Muscle layer of colon (tissue), 2 donors: ENCODE data around the gene SLC7A6.

Source experiments
- H3K27ac ChIP-seq: one replicate; pipeline ENCODE4 v1.7.0; 2013; ENCODE audit warnings: low read depth, mild to moderate bottlenecking, low read length, moderate library complexity
- H3K27me3 ChIP-seq, 2 donors: one replicate each; pipeline ENCODE4 v1.7.0; 2013; ENCODE audit warnings: low read length in 2 of 2, mild to moderate bottlenecking in 2 of 2; ENCODE audit not compliant: insufficient read depth in 2 of 2, control insufficient read depth in 1 of 2
- H3K36me3 ChIP-seq: one replicate; pipeline ENCODE4 v1.7.0; 2013; ENCODE audit warnings: mild to moderate bottlenecking, low read length; ENCODE audit not compliant: insufficient read depth
- H3K4me1 ChIP-seq: one replicate; pipeline ENCODE4 v1.7.0; 2013; ENCODE audit warnings: mild to moderate bottlenecking, low read length; ENCODE audit not compliant: insufficient read depth
- H3K4me3 ChIP-seq, 2 donors: one replicate each; pipeline ENCODE4 v1.7.0; 2013; ENCODE audit warnings: low read length in 2 of 2, low read depth in 1 of 2, mild to moderate bottlenecking in 1 of 2, moderate library complexity in 1 of 2
- H3K9ac ChIP-seq: one replicate; pipeline ENCODE4 v1.7.0; 2013; ENCODE audit warnings: low read length
- H3K9me3 ChIP-seq: one replicate; pipeline ENCODE4 v1.7.0; 2013; ENCODE audit warnings: mild to moderate bottlenecking, low read length
- donor health status: abdominal sarcoma.
- donor health status: Adenocarcinoma of cecum.

The SLC7A6 gene

GRCh38 chr16:68264128-68265077, at the start of gene SLC7A6:
Gene SLC7A6 (plus strand): TSS chr16:68264526. CDS start chr16:68274727, 10,201 bp downstream.
- Histone ChIP-seq H3K27me3 (no peaks in the 10 kb centered on the region), H3K36me3 (peaks cover 17% of the 10 kb centered on the region), H3K4me1 (peaks cover 31% of the 10 kb centered on the region), H3K27ac (peak within 1 kb of the TSS; percentile 88), H3K9ac (peak within 1 kb of the TSS; percentile 79), H3K9me3 (no peaks in the 10 kb centered on the region), H3K4me3 (peak within 1 kb of the TSS; percentile 72 to 82)

DNA sequence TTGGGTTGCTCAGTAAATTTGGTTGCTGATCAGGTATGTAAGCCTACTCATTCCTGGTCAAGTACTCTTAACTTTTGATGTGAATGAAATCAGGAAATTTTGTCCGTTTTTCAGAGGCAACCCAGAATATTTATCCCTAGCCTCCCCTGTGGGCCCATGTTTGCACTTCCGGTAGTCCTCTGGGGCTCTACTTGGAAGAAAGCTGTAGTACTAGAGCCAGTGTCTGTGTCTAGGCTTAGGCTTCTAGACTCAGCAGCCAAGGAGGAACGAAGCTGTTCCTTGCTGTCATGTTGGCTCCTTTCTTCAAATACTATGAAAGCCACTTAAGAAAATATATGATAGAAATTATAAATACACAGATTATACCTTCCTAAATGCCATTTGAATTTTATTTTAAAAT, 49.6 kb upstream of the SLC7A6 start:
- Histone ChIP-seq H3K27me3 (no peaks in the 10 kb centered on the region), H3K9ac (no peak overlapping the region), H3K4me1 (no peaks in the 10 kb centered on the region), H3K36me3 (no peaks in the 10 kb centered on the region), H3K4me3 (no peak overlapping the region), H3K27ac (no peak overlapping the region), H3K9me3 (no peaks in the 10 kb centered on the region)

GRCh38 chr16:68215302-68215701, 49.0 kb upstream of the SLC7A6 start:
- Histone ChIP-seq H3K9me3 (no peaks in the 10 kb centered on the region), H3K4me1 (no peaks in the 10 kb centered on the region), H3K27ac (no peak overlapping the region), H3K9ac (no peak overlapping the region), H3K27me3 (no peaks in the 10 kb centered on the region), H3K36me3 (no peaks in the 10 kb centered on the region), H3K4me3 (no peak overlapping the region)

GRCh38 chr16:68216240-68216639, 48.1 kb upstream of the SLC7A6 start:
- H3K4me3 ChIP-seq = no peak overlapping the region
- no peaks in the 10 kb centered on the region for H3K27me3 ChIP-seq
- H3K27ac ChIP-seq = no peak overlapping the region
- no peaks in the 10 kb centered on the region for H3K4me1 ChIP-seq
- no peak overlapping the region for H3K9ac ChIP-seq
- H3K36me3 ChIP-seq = no peaks in the 10 kb centered on the region
- H3K9me3 ChIP-seq = no peaks in the 10 kb centered on the region

DNA sequence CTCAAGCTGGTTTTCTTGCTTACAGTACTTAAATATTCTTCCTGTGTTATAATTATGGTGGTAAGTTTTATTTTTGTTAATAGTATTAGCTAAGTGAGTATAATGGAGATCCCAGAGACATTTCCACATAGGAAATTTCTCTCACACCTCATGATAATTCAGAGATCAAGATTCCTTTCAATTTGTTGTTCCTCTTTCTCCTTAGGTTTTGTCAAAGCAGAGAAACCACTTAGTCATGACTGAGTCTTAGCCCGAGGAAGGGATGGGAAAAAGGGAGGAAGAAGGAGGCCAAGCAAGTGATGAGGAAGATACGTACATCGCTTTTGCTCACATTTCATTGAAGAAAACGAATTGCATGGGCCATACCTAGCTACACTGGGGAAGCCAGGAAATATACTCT, 46.8 kb upstream of the SLC7A6 start:
- Histone ChIP-seq H3K4me1 (no peaks in the 10 kb centered on the region), H3K9me3 (no peaks in the 10 kb centered on the region), H3K27ac (no peak overlapping the region), H3K27me3 (no peaks in the 10 kb centered on the region), H3K36me3 (no peaks in the 10 kb centered on the region), H3K4me3 (no peak overlapping the region), H3K9ac (no peak overlapping the region)

DNA sequence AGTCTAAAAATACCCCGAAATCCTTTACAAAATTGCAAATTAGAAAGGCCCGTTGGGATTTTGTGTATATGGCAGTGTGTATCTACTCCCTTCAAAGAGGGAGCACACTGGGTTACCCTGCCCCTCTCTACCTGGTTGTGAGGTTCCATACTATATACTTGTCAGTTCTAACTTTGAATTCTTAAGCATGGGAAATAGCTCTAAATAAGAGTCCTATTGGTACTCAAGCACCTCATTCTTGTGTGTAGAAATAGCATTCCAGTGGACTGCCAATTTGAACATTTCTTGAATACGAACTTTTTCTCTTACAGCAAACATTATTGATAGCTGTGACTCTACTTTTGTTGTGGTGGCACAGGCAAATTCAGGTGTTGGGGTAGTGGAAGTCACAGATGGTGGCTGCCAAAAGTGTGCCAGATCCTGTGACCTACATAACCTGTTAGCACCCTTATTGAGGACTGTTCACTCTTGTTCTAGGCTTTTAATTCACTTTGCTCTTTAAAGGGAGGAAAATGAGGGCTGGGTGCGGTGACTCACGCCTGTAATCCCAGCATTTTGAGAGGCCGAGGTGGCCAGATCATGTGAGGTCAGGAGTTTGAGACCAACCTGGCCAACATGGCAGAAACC, 44.5 kb upstream of the SLC7A6 start:
- Histone ChIP-seq H3K4me3 (no peak overlapping the region), H3K27me3 (no peaks in the 10 kb centered on the region), H3K9me3 (no peaks in the 10 kb centered on the region), H3K36me3 (no peaks in the 10 kb centered on the region), H3K9ac (no peak overlapping the region), H3K4me1 (no peaks in the 10 kb centered on the region), H3K27ac (no peak overlapping the region)

DNA sequence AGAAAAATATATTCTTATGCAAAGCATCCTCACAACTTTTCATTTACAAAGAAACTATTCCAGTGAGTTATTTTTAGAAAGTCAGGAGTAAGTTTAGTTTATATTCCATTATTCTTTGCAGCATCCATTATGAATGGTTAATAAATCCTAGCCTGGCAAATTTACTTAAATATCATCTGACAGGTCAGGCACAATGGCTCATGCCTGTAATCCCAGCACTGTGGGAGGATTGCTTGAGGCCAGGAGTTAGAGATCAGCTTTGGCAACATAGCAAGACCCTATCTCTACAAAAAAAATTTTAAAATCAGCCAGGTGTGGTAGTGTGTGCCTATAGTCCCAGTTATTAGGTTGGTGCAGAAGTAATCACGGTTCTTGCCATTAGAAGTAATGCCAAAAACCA, 41.3 kb upstream of the SLC7A6 start:
- H3K27ac ChIP-seq = no peak overlapping the region
- peaks cover 19% of the 10 kb centered on the region for H3K36me3 ChIP-seq

DNA sequence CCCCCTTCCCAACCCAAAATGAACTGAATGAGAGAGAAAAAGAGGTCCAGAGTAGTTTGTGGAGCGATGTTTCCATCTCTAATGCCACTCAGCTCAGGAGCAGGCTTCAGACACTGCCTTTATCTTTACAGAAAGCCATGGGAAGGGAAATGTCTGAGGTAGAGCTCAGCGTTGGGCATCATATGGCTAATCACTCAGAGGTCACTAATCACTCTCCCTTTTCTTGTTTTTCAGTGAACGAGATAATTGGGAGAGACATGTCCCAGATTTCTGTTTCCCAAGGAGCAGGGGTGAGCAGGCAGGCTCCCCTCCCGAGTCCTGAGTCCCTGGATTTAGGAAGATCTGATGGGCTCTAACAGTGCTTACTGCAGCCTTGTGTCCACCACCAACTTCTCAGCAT, 38.2 kb upstream of the SLC7A6 start:
- Histone ChIP-seq H3K27ac (no peak overlapping the region), H3K4me1 (peaks cover 10% of the 10 kb centered on the region), H3K36me3 (peaks cover 19% of the 10 kb centered on the region), H3K9ac (no peak overlapping the region), H3K4me3 (no peak overlapping the region), H3K27me3 (no peaks in the 10 kb centered on the region), H3K9me3 (no peaks in the 10 kb centered on the region)

More for the DNA sequence above, 41.3 kb upstream of the SLC7A6 start:
- Histone ChIP-seq H3K9me3 (no peaks in the 10 kb centered on the region), H3K9ac (no peak overlapping the region), H3K4me3 (no peak overlapping the region), H3K27me3 (no peaks in the 10 kb centered on the region), H3K4me1 (no peaks in the 10 kb centered on the region)

GRCh38 chr16:68227183-68227793, 37.0 kb upstream of the SLC7A6 start:
- Histone ChIP-seq H3K9me3 (no peaks in the 10 kb centered on the region), H3K27me3 (no peaks in the 10 kb centered on the region), H3K4me1 (peaks cover 10% of the 10 kb centered on the region), H3K9ac (no peak overlapping the region), H3K36me3 (peaks cover 19% of the 10 kb centered on the region), H3K27ac (no peak overlapping the region), H3K4me3 (no peak overlapping the region)

DNA sequence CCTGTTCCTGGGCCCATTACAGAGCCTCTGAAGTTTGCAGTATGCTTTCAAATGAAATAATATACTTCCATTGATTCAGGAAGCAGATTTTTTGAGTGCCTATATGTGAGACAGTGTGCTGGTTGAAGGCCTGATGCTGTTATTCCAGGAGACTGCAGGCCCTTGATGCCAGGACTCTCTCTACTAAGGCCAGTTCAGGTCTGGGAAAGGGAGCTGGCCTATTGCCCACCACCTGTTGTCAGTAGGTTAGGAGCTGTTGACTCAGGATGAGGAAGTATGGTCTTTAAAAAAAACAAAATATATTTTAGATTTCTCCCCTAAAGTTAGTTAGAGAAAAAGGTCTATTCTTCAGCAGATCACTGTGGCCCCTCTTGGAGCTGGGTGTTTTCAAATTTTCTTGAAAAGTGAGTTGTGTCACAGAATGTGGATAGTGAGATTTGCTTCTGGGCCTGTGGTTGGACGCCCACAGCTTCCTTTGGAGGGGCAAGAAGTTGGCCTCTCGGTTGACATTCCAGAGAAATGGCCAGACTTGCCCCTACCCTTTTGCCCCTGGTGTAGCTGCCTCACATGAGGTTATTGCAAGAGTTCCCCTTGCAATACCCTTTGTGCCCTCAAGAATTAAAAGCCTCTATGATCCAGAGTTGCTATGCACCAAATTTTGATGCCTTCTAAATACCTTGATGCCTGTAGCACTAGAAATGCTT, 36.3 kb upstream of the SLC7A6 start:
- Histone ChIP-seq H3K4me1 (peaks cover 10% of the 10 kb centered on the region), H3K4me3 (no peak overlapping the region), H3K9ac (no peak overlapping the region), H3K27ac (no peak overlapping the region), H3K27me3 (no peaks in the 10 kb centered on the region), H3K36me3 (peaks cover 19% of the 10 kb centered on the region), H3K9me3 (no peaks in the 10 kb centered on the region)

DNA sequence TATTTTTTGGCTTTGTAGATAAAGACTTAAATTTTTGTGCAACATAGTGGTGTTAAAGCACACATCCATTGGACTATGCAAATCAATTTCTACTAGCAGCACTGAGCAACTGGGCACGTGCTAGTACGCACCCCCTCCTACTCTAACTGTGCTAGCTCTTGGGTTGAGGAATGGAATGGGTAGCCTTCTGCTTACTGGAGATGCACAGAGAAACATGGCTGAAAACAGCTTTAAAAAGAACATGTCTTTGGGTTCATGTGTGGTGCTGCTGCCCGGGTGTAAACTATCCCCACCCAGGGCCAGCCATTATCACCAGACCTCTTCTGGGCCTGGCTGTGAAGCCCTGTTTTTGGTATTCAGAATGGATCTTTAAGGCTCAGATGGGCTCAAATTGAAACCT, 35.7 kb upstream of the SLC7A6 start:
- Histone ChIP-seq H3K4me3 (no peak overlapping the region), H3K4me1 (peaks cover 10% of the 10 kb centered on the region), H3K27me3 (no peaks in the 10 kb centered on the region), H3K9me3 (no peaks in the 10 kb centered on the region), H3K27ac (peak overlapping the region; percentile 52), H3K36me3 (peaks cover 19% of the 10 kb centered on the region), H3K9ac (no peak overlapping the region)
